BJ (cell line): ENCODE data around the gene NUCB1. TPM values are rescaled to one million over a fixed set of nuclear protein-coding genes. Genes with fewer than 3 reads are reported as not detected.

ENCODE experiments used
- CTCF ChIA-PET: fragments of 350-600 bp; formaldehyde crosslinking; extraction: SDS; loops from one replicate; lab custom pipeline; 2021; ENCODE audit warnings: antibody characterized with exemption, inconsistent platforms; lab: Yijun Ruan, JAX
- POLR2A ChIA-PET: fragments of 300-600 bp; sonication (Branson Sonifier 250); formaldehyde crosslinking; extraction: SDS; loops from one replicate; lab custom pipeline; 2021; ENCODE audit warnings: antibody characterized with exemption; lab: Charles Lee
- DNase-seq: peaks from one replicate; pipeline ENCODE4 v3.0.0-alpha.2; 2011; ENCODE audit warnings: low read depth
- H3K27me3 ChIP-seq: 2 replicates; pipeline ENCODE4 v1.6.0; 2011; ENCODE audit warnings: low read length; ENCODE audit not compliant: control insufficient read depth, insufficient read depth
- H3K36me3 ChIP-seq: 2 replicates; pipeline ENCODE4 v1.5.1; 2011; ENCODE audit warnings: low read length; ENCODE audit not compliant: control insufficient read depth, insufficient read depth
- H3K4me3 ChIP-seq: 2 replicates; pipeline ENCODE4 v1.5.1; 2011; ENCODE audit warnings: low read depth, mild to moderate bottlenecking, control low read depth, low read length
- polyA plus RNA-seq: library from polyadenylated mRNA; depleted of rRNA; stranded (reverse); fragments of >200 nt; gene quantifications from 2 replicates; pipeline ENCODE4 v1.2.3, GENCODE V29; 2011; rRNA removed
- small RNA-seq: library from RNA; depleted of rRNA; stranded (forward); fragments of <200 nt; gene quantifications from one replicate; pipeline ENCODE3, GENCODE V24; 2012; ENCODE audit warnings: low replicate concordance, low read depth; ENCODE audit not compliant: insufficient read length
- TF ChIP-seq, protein P1 (sequence below): IDR thresholded peaks from 2 replicates; pipeline ENCODE4 v1.5.1; 2011; ENCODE audit warnings: low read depth, mild to moderate bottlenecking, control low read depth, inconsistent platforms, low read length, moderate library complexity; ENCODE audit not compliant: insufficient read depth

Gene NUCB1
- polyA plus RNA-seq, 1 experiment: 305 TPM

DNA sequence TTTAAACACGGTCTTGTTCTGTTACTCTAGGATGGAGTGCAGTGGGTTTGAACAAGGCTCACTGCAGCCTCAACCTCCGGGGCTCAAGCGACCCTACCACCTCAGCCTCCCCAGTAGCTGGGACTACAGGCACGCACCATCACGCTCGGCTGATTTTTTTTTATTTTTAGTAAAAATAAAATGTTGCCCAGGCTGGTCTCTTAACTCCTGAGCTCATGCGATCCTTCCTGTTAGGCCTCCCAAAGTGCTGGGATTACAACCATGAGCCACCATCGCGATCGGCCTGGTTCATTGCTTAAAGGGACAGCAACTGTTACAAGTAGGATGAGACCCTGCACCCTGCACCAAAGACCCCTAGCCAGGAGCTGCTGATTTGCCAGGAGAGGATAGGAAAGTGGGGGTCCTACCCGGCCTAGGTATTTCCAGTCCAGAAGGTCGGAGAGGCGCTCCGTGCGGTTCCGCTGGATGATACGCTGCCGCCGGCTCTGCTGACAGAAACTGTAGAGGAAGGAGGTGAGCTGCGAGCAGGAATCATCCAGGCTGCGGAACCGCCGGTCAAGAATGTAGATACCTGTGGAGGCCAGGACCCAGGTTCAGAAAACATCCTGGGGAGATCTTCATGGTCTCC, 70.1 kb downstream of the NUCB1 start:
- ChIA-PET CTCF (interaction anchor here (0.5 to 3.5 kb wide), 26 partner anchors 9 to 390 kb away, joined by 3 to 31 read pairs (median 4); partner anchors contain the start of genes DHDH, GYS1, HSD17B14 and NUCB1), POLR2A (no interaction called here)
- DNase-seq: no peak
- H3K4me3 ChIP-seq: no peak overlapping the region
- H3K36me3 ChIP-seq: peaks cover 42% of the 10 kb centered on the region
- TF ChIP-seq, protein P1, sequence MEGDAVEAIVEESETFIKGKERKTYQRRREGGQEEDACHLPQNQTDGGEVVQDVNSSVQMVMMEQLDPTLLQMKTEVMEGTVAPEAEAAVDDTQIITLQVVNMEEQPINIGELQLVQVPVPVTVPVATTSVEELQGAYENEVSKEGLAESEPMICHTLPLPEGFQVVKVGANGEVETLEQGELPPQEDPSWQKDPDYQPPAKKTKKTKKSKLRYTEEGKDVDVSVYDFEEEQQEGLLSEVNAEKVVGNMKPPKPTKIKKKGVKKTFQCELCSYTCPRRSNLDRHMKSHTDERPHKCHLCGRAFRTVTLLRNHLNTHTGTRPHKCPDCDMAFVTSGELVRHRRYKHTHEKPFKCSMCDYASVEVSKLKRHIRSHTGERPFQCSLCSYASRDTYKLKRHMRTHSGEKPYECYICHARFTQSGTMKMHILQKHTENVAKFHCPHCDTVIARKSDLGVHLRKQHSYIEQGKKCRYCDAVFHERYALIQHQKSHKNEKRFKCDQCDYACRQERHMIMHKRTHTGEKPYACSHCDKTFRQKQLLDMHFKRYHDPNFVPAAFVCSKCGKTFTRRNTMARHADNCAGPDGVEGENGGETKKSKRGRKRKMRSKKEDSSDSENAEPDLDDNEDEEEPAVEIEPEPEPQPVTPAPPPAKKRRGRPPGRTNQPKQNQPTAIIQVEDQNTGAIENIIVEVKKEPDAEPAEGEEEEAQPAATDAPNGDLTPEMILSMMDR: no peak
- no peaks in the 10 kb centered on the region for H3K27me3 ChIP-seq

DNA sequence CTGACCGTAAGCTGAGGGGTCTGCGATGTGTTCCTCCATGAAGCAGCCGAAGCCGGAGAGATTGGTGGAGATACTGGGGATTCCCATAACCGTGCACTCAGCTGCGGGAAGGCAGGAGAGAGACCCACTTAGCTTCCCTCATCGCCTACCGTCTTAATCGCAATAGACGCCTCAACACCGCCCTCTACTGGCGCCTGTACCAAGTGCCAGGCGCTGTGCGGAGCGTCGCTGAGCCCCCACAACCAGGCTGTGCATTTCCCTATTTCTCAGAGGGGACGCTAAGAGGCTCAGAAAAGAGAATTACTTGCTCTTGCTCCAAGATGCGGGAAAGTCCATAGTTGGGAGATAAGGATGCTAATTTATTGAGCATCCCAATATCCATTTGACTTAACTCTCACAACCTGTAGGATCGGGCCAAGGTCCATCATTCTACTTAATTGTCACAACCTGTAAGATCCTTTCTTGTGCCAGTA, 70.8 kb downstream of the NUCB1 start:
- TF ChIP-seq, protein P1: peak; percentile 94
- CTCF ChIA-PET: interaction anchor here (0.5 to 3.5 kb wide), 26 partner anchors 8 to 389 kb away, joined by 3 to 31 read pairs (median 4); partner anchors contain the start of genes DHDH, GYS1, HSD17B14 and NUCB1
- Histone ChIP-seq H3K36me3 (peaks cover 40% of the 10 kb centered on the region), H3K4me3 (no peak overlapping the region), H3K27me3 (no peaks in the 10 kb centered on the region)
- DNase-seq: no peak
- POLR2A ChIA-PET: no interaction called here

Small RNA genes within 50 kb of the gene (small RNA-seq; reads per million reads assigned to genes)
- not detected for gene AC026803.1

Other genes with a start within 250 kb of the NUCB1 start
- gene NTN5, start 227.3 kb upstream of the NUCB1 start, polyA plus RNA-seq: 0.10 and 0.11 TPM in 2 replicates
- not detected in 2 replicates for gene FUT2, start 204.3 kb upstream of the NUCB1 start, polyA plus RNA-seq
- gene MAMSTR, start 180.6 kb upstream of the NUCB1 start, polyA plus RNA-seq: 0.86 and 1.5 TPM in 2 replicates
- 0.76 and 1.1 TPM in 2 replicates for gene RASIP1, start 159.7 kb upstream of the NUCB1 start, polyA plus RNA-seq
- not detected in 2 replicates for gene IZUMO1, start 153.4 kb upstream of the NUCB1 start, polyA plus RNA-seq
- gene FUT1, start 147.7 kb upstream of the NUCB1 start, polyA plus RNA-seq: 0.32 and 0.37 TPM in 2 replicates
- not detected in 2 replicates for gene FGF21, start 144.8 kb upstream of the NUCB1 start, polyA plus RNA-seq
- 32.1 and 52.2 TPM in 2 replicates for gene BCAT2, start 89.3 kb upstream of the NUCB1 start, polyA plus RNA-seq
- gene HSD17B14, start 63.8 kb upstream of the NUCB1 start, polyA plus RNA-seq: 7.4 and 7.6 TPM in 2 replicates
- 3.3 and 5.4 TPM in 2 replicates for gene PLEKHA4, start 31.7 kb upstream of the NUCB1 start, polyA plus RNA-seq
- gene PPP1R15A, start 27.9 kb upstream of the NUCB1 start, polyA plus RNA-seq: 24.7 and 43.0 TPM in 2 replicates
- gene TULP2, start 1.6 kb upstream of the NUCB1 start, polyA plus RNA-seq: 0.07 and 0.10 TPM in 2 replicates
- not detected in 2 replicates for gene DHDH, start 33.4 kb downstream of the NUCB1 start, polyA plus RNA-seq
- gene BAX, start 54.6 kb downstream of the NUCB1 start, polyA plus RNA-seq: 141 and 159 TPM in 2 replicates
- 2,664 and 3,340 TPM in 2 replicates for gene FTL, start 65.0 kb downstream of the NUCB1 start, polyA plus RNA-seq
- 36.0 and 49.7 TPM in 2 replicates for gene GYS1, start 93.0 kb downstream of the NUCB1 start, polyA plus RNA-seq
- 138 and 221 TPM in 2 replicates for gene RUVBL2, start 93.6 kb downstream of the NUCB1 start, polyA plus RNA-seq
- gene LHB, start 116.8 kb downstream of the NUCB1 start, polyA plus RNA-seq: not detected in 2 replicates
- not detected in 2 replicates for gene CGB3, start 124.0 kb downstream of the NUCB1 start, polyA plus RNA-seq
- not detected in 2 replicates for gene CGB2, start 131.6 kb downstream of the NUCB1 start, polyA plus RNA-seq
- not detected in 2 replicates for gene CGB1, start 136.6 kb downstream of the NUCB1 start, polyA plus RNA-seq
- not detected in 2 replicates for gene CGB5, start 143.5 kb downstream of the NUCB1 start, polyA plus RNA-seq
- gene CGB8, start 148.8 kb downstream of the NUCB1 start, polyA plus RNA-seq: 0.22 TPM in 1 of 2 replicates, not detected in the other
- gene CGB7, start 157.4 kb downstream of the NUCB1 start, polyA plus RNA-seq: 0.27 and 0.28 TPM in 2 replicates
- 0.10 TPM in 1 of 2 replicates, not detected in the other for gene NTF4, start 164.5 kb downstream of the NUCB1 start, polyA plus RNA-seq
- not detected in 2 replicates for gene KCNA7, start 172.4 kb downstream of the NUCB1 start, polyA plus RNA-seq
- gene SNRNP70, start 185.1 kb downstream of the NUCB1 start, polyA plus RNA-seq: 125 and 268 TPM in 2 replicates
- gene LIN7B, start 214.1 kb downstream of the NUCB1 start, polyA plus RNA-seq: 6.7 and 9.4 TPM in 2 replicates
- 0.67 and 0.94 TPM in 2 replicates for gene C19orf73, start 218.8 kb downstream of the NUCB1 start, polyA plus RNA-seq
- gene PPFIA3, start 219.2 kb downstream of the NUCB1 start, polyA plus RNA-seq: 0.75 and 1.4 TPM in 2 replicates